ENCODE measurements around the gene TPM1. TPM values are rescaled to one million over a fixed set of nuclear protein-coding genes. Genes with fewer than 3 reads are reported as not detected.

The TPM1 gene
- total and polyA plus RNA-seq, 9 of the 15 experiments (the other 6 are each of a cell fraction or from before 2014, with no cell fraction given) = 8.1 to 53.9 (median 43.1) TPM

DNA sequence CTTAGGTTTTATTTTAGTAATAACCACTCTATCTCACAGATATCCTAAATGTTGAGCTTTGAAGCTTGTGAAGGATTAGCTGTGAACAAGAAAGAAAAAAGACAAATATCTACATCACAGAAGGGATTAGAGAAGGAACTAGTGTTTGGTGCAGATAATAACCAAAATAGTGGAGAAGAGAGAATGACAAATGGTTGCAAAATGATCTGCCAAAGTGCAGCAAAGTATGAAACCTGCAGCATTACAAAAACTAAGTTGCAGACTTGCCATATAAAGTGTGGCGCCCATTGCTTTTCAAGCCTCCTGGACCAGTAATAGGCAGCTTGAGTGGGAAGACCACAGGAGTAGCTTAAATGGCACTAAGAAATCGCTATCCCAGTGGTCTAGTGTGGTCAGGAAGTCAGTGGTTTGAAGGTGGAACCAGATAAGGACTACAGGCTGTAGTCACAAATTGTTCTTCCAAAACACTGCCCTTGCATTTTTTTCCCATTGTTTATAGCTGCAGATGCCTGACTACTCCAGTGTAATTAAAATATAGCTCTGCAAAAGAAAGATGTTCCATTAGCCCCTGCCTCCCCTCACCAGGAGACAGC, 20.7 kb downstream of the TPM1 start (continued):
- TF ChIP-seq ZNF740 (CRISPR knock-in tag; IDR thresholded peaks at IDR 0.05) (no peak), ZNF740 (tag; IDR thresholded peaks at IDR 0.05) (no peak), SRSF1 (IDR thresholded peaks at IDR 0.05; ENCODE audit: low read depth, low read length) (no peak), BDP1 (IDR thresholded peaks at IDR 0.05; ENCODE audit: insufficient read depth, insufficient read length) (no peak), ZBTB1 (CRISPR knock-in tag; IDR thresholded peaks at IDR 0.05; ENCODE audit: borderline replicate concordance, low read depth) (no peak), TEAD4 (IDR thresholded peaks at IDR 0.05; ENCODE audit: low read length) (peak; percentile 78), TEAD4 (CRISPR knock-in tag; IDR thresholded peaks at IDR 0.05; ENCODE audit: borderline replicate concordance) (no peak), SOX6 (IDR thresholded peaks at IDR 0.05) (peak; percentile 92), MBD1 (CRISPR knock-in tag; IDR thresholded peaks at IDR 0.05) (no peak), MAZ (CRISPR knock-in tag; conservative IDR thresholded peaks at IDR 0.05 in 1 of 2, IDR thresholded peaks at IDR 0.05 in 1 of 2) (no peak), HNRNPL (IDR thresholded peaks at IDR 0.05; ENCODE audit: low read depth, low read length) (no peak), YY1 (IDR thresholded peaks at IDR 0.05; ENCODE audit: borderline replicate concordance in 1 of 3, control insufficient read depth in 1 of 3, extremely low read depth in 1 of 3, insufficient read depth in 3 of 3, insufficient read length in 1 of 3, insufficient replicate concordance in 2 of 3, low read depth in 1 of 3, low read length in 2 of 3) (peak in 1 of 3 experiments; percentile 40), KAT7 (CRISPR knock-in tag; IDR thresholded peaks at IDR 0.05; ENCODE audit: borderline replicate concordance) (no peak), MTA2 (IDR thresholded peaks at IDR 0.05; ENCODE audit: low read depth) (peak; percentile 52; the same call in 1 of the 2 replicates), PRPF4 (IDR thresholded peaks at IDR 0.05; ENCODE audit: insufficient read depth, low read depth, low read length, poor library complexity, severe bottlenecking) (no peak), CEBPG (CRISPR knock-in tag; IDR thresholded peaks at IDR 0.05) (no peak), CEBPG (tag; conservative IDR thresholded peaks at IDR 0.05 in 1 of 2, IDR thresholded peaks at IDR 0.05 in 1 of 2) (no peak)
- TF ChIP-seq, protein P1, sequence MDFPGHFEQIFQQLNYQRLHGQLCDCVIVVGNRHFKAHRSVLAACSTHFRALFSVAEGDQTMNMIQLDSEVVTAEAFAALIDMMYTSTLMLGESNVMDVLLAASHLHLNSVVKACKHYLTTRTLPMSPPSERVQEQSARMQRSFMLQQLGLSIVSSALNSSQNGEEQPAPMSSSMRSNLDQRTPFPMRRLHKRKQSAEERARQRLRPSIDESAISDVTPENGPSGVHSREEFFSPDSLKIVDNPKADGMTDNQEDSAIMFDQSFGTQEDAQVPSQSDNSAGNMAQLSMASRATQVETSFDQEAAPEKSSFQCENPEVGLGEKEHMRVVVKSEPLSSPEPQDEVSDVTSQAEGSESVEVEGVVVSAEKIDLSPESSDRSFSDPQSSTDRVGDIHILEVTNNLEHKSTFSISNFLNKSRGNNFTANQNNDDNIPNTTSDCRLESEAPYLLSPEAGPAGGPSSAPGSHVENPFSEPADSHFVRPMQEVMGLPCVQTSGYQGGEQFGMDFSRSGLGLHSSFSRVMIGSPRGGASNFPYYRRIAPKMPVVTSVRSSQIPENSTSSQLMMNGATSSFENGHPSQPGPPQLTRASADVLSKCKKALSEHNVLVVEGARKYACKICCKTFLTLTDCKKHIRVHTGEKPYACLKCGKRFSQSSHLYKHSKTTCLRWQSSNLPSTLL (IDR thresholded peaks at IDR 0.05) = no peak
